Stimulated activated naive B cell treated with anti-CD40 and anti-IgM and Interleukin-4, amounts not matched to agents 10 μg/mL and 1 μg/mL and 100 μg/mL, for 72 hours (primary cell): ENCODE data around the gene TNFAIP2.
"Not testable (repeated sequence)": the region's sequence is repeated elsewhere in the genome, so short reads cannot be mapped to it uniquely, and the experiment has no call there.

Experiments
- ATAC-seq, 2 donors: fragments of 150-1000 bp; cut with Tn5 transposase; replicated peaks; 2 replicates each; pipeline ENCODE4 v1.10.0; 2021; ENCODE audit warnings: moderate library complexity in 1 of 2
- DNase-seq: peaks from one replicate; pipeline ENCODE4 v3.0.0; 2021
- H3K27ac Mint-ChIP-seq: one replicate; pipeline ENCODE4 v1.8.0; 2022; ENCODE audit warnings: mild to moderate bottlenecking, mixed read lengths
- H3K27me3 Mint-ChIP-seq, 2 donors: one replicate each; pipeline ENCODE4 v1.8.0; 2022; ENCODE audit warnings: mixed read lengths in 2 of 2
- H3K36me3 Mint-ChIP-seq, 2 donors: one replicate each; pipeline ENCODE4 v1.8.0; 2022; ENCODE audit warnings: mixed read lengths in 2 of 2, mild to moderate bottlenecking in 1 of 2
- H3K4me1 Mint-ChIP-seq, 2 donors: one replicate each; pipeline ENCODE4 v1.8.0; 2022; ENCODE audit warnings: mixed read lengths in 2 of 2, mild to moderate bottlenecking in 1 of 2
- H3K4me3 Mint-ChIP-seq, 2 donors: one replicate each; pipeline ENCODE4 v1.8.0; 2022; ENCODE audit warnings: mild to moderate bottlenecking in 2 of 2, mixed read lengths in 2 of 2, moderate library complexity in 1 of 2
- H3K9me3 Mint-ChIP-seq, 2 donors: one replicate each; pipeline ENCODE4 v1.8.0; 2022; ENCODE audit warnings: mixed read lengths in 2 of 2, mild to moderate bottlenecking in 1 of 2

TNFAIP2 gene

DNA sequence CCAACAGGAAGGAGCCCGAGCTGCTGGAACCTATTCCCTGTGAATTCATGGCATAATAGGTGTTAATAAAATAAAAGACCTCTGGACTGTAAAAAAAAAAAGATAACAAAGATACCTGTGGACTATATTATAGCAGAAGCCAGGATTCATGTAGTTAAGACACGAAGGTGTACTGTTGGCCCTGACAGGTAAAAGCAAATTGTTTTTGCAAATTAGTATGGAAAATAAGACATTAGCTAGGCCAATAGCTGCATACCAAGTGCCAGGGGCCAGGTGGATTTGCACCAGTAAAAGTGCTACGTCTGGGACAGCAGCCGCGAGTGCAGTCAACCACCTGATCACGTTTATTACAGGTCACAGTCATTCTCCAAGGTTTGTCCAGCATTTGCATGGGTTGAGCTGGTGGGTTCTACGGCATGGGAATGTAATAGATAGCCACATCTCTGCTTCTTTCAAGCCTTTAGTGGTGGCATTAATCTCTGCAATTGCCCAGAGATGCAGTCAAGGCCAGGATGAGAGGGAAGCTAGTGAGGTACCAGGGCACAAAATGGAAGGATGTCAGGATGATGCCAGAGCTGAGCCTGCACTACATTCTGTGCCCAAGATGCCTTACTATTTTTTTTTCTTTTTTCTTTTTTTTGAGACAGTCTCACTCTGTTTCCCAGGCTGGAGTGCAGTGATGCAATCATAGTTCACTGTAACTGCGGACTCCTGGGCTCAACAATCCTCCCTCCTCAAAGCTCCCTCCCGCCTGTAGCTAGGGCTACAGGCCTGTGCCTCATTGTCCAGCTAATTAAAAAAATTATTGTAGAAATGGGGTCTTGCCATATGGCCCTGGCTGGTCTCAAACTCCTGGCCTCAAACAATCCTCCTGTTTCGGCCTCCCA lies 26.3 kb downstream of the TNFAIP2 start:
- no peaks in the 10 kb centered on the region for H3K4me1 Mint-ChIP-seq
- H3K27ac Mint-ChIP-seq = no peak overlapping the region
- H3K27me3 Mint-ChIP-seq = peaks cover 15 to 43% of the 10 kb centered on the region in 2 donors
- no peak overlapping the region for H3K4me3 Mint-ChIP-seq
- H3K36me3 Mint-ChIP-seq = no peaks in the 10 kb centered on the region
- ATAC-seq (no peak), DNase-seq (no peak)
- H3K9me3 Mint-ChIP-seq = no peaks in the 10 kb centered on the region

DNA sequence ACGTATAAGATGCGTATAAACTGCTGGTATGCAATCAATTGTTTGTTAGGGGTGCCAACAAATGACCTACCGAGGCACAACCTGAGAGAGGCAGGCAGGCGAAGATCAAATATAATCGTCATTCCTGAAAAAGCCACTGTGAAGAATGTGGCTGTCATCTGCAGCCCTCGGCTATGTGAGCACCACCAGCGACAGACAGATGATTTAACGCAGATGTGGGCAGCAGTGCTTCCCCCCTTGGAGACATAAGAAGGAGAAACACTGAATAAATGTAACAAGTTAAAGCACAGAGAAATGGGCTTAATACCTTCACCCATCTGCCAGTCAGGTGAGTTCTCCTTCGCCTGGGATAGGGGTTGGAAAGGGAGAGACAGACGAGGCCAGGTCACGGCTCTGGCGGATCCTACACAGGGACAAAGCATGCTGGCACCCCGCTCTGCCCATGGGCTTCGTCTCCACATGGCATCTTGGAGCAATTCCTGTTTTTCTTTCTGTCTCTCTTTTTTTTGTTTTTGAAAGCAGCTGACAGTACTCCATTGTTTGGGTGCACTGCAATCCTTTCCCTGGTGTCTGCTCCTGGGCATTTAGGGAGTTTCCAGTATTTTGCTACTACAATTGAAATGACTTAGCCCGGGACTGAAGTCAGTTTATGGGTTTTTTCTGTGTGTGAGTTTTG lies 28.1 kb downstream of the TNFAIP2 start:
- H3K27ac Mint-ChIP-seq = no peak overlapping the region
- no peaks in the 10 kb centered on the region for H3K4me1 Mint-ChIP-seq
- no peaks in the 10 kb centered on the region for H3K36me3 Mint-ChIP-seq
- no peak for DNase-seq
- ATAC-seq = no peak
- no peaks in the 10 kb centered on the region for H3K9me3 Mint-ChIP-seq
- H3K27me3 Mint-ChIP-seq = peaks cover 9 to 34% of the 10 kb centered on the region in 2 donors
- no peak overlapping the region for H3K4me3 Mint-ChIP-seq

DNA sequence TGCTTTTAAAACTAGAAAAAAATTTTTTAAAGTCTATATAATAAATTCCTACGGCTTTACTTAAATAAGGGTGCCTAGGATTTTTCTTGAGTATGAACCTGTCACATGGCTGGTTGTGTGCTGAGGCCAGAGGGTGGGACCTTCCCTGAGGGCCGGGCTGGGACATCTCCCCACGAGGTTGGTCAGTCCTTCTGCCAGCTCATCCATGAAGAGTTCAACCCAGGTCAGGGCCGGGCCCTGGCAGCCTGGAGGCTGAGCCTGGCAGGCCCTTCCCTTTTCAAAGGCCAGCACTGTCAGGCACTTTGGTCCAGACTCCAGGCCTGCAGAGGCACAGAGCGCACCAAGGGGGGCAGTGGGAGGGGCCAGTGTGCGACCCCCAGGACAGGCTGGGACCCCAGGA lies 31.7 kb downstream of the TNFAIP2 start:
- Mint-ChIP-seq H3K4me3 (no peak overlapping the region), H3K27me3 (peaks cover 10 to 25% of the 10 kb centered on the region in 2 donors)

DNA sequence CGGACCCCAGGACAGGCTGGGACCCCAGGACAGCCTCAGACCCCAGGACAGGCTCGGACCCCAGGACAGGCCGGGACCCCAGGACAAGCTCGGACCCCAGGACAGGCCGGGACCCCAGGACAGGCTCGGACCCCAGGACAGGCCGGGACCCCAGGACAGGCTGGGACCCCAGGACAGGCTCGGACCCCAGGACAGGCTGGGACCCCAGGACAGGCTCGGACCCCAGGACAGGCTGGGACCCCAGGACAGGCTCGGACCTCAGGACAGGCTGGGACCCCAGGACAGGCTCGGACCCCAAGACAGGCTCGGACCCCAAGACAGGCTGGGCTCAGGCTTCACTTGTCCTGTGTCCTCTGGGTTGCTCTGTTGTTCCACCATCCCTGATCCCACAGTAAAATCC lies 32.2 kb downstream of the TNFAIP2 start:
- H3K4me3 Mint-ChIP-seq, ATAC-seq, H3K27ac Mint-ChIP-seq, H3K4me1 Mint-ChIP-seq, H3K9me3 Mint-ChIP-seq, DNase-seq, H3K36me3 Mint-ChIP-seq: not testable (repeated sequence)
- H3K27me3 Mint-ChIP-seq = peaks cover 10 to 25% of the 10 kb centered on the region in 2 donors

More for the DNA sequence above, 31.7 kb downstream of the TNFAIP2 start:
- ATAC-seq (no peak), DNase-seq (no peak)
- Mint-ChIP-seq H3K36me3 (no peaks in the 10 kb centered on the region), H3K4me1 (no peaks in the 10 kb centered on the region), H3K27ac (no peak overlapping the region), H3K9me3 (no peaks in the 10 kb centered on the region)

DNA sequence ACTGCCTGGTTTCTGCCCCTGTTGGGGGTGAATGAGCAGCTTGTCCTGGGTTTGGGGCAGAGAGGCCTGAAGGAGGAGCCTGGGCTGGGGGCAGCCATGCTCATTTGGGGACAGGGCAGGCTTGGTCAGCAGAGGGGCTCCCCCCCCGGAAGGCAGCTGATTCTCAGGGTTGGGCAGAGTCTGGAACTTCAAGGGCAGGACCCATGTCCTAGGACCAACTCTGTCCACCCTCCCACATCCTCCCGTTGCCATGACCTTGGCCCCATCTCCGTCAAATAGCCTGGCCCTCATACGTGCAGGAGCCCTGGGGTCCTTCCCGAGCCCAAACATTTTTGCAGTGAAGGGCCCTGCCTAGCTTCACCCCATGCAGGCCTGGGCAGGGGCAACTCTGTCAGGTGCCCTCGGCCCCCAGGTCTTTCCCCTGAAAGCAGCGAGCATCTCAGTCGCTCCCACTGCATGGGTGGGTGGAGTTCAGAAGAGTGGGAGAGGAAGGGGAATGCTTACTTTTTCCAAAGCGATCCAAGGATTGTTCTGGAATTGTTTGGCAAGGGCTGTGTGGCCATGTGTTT lies 32.6 kb downstream of the TNFAIP2 start:
- H3K36me3 Mint-ChIP-seq = no peaks in the 10 kb centered on the region
- peaks cover 13 to 29% of the 10 kb centered on the region in 2 donors for H3K27me3 Mint-ChIP-seq
- no peaks in the 10 kb centered on the region for H3K4me1 Mint-ChIP-seq
- no peaks in the 10 kb centered on the region for H3K9me3 Mint-ChIP-seq
- no peak overlapping the region for H3K4me3 Mint-ChIP-seq
- ATAC-seq (no peak), DNase-seq (no peak)
- no peak overlapping the region for H3K27ac Mint-ChIP-seq

DNA sequence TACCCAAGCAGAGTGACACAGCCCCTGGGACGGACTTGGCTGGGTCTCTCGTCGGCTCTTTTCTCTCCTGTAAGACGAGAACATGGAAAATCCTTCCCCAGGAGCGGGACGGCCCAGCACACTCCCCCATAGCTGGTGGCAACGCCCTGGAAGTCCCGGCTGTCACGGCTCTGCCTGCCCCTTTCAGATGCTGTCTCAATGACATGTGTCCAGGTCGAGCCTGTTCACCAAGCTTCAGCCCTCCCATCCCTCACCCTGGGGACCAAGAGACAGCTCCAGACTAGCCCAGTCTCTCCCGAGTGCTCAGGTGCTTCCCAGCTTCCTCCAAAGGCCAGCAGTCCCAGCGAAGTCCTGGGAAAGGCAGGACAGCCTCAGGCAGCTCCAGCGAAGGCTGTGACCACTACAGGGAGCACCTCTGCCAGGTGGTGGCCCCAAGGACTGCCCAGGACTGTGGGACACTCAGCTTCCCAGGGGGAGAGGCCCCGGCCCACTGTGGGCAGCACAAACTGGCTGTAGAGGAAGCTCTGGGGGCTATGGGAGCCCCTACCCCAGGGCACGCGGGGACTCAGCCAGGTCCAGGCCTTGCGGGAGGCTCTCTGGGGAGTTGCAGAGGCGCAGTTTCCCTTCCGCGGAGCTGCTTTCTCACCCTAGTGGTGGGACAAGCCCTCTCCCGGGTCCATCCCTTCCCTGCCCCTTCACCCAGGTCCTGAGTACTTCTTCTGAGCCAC lies 33.6 kb downstream of the TNFAIP2 start:
- DNase-seq (no peak), ATAC-seq (no peak)
- Mint-ChIP-seq H3K4me1 (no peaks in the 10 kb centered on the region), H3K27me3 (peaks cover 15 to 22% of the 10 kb centered on the region in 2 donors), H3K9me3 (no peaks in the 10 kb centered on the region), H3K27ac (no peak overlapping the region), H3K36me3 (no peaks in the 10 kb centered on the region), H3K4me3 (no peak overlapping the region)

DNA sequence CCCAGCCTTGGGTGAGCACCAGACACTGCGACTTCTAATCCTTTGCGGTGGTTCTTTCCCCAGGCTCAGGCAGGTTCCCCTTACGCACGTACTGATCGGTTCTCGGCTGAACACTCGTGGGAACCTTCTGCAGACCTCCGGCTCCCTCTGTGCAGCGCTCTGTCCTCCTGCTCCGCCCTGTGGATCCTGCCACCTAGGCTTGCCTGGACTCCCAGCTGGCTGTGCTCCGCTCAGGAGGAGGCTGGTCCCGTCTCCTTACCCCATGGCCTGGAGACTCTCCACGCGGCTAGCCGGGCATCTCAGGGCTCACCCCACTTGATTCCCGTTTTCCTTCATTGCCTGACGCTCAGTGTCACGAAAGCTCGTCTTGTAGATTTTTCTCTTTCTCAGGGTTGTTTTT lies 34.7 kb downstream of the TNFAIP2 start:
- H3K4me3 Mint-ChIP-seq = no peak overlapping the region
- DNase-seq = no peak

DNA sequence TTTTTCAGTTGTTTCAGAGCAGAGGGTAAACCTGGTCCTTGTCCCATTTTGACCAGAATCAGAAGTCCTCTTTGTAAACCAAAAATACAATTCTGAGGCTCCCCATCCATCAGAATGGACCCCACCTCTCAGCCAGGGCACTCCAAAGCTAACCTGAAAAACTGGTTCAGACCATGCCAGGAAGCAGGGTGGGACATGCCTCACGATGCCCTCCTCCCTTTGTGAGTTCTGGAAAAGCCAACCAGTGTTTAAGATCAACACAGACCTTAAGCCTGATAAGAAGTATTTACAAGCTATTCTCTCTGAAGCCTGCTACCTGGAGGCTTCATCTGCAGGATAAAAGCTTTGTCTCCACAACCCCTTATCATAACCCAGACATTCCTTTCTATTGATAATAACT lies 35.4 kb downstream of the TNFAIP2 start:
- Mint-ChIP-seq H3K4me1 (no peaks in the 10 kb centered on the region), H3K9me3 (no peaks in the 10 kb centered on the region), H3K27ac (no peak overlapping the region), H3K36me3 (no peaks in the 10 kb centered on the region), H3K4me3 (no peak overlapping the region), H3K27me3 (peaks cover 27% of the 10 kb centered on the region in 2 donors)
- no peak for DNase-seq
- ATAC-seq = no peak

More for the DNA sequence above, 34.7 kb downstream of the TNFAIP2 start:
- H3K27ac Mint-ChIP-seq = no peak overlapping the region
- peaks cover 20 to 22% of the 10 kb centered on the region in 2 donors for H3K27me3 Mint-ChIP-seq
- H3K4me1 Mint-ChIP-seq = no peaks in the 10 kb centered on the region
- no peaks in the 10 kb centered on the region for H3K9me3 Mint-ChIP-seq
- ATAC-seq = no peak
- no peaks in the 10 kb centered on the region for H3K36me3 Mint-ChIP-seq

DNA sequence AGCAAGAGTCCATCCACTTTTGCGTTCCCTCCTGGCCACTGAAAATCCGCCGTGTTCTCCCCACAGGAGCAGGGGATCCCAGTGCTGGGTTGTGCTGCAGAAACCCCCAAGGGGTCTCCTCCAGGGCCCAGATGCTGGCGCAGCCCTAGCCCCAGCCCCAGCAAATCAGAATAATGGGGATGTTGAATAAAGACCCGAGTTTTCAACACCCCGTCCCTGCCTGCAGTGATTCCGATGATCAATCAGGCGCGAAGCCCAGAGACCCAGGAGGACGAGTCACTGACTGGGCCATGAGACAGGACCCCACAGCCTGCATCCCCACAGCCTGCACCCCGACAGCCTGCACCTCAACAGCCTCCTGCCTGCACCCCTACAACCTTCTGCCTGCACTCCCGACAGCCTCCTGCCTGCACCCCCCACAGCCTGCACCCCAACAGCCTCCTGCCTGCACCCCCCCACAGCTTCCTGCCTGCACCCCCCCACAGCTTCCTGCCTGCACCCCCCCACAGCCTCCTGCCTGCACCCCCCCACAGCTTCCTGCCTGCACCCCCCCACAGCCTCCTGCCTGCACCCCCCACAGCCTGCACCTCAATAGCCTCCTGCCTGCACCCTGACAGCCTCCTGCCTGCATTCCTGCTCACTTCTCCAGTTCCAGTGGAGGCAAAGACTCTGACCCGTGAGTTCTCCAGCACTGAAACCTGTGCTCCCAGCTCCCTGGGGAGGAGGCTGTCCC lies 37.2 kb downstream of the TNFAIP2 start:
- Mint-ChIP-seq H3K36me3 (no peaks in the 10 kb centered on the region), H3K9me3 (no peaks in the 10 kb centered on the region), H3K4me3 (no peak overlapping the region), H3K27ac (peak overlapping the region; percentile 42), H3K4me1 (no peaks in the 10 kb centered on the region), H3K27me3 (peaks cover 36 to 45% of the 10 kb centered on the region in 2 donors)
- ATAC-seq = no peak
- no peak for DNase-seq

DNA sequence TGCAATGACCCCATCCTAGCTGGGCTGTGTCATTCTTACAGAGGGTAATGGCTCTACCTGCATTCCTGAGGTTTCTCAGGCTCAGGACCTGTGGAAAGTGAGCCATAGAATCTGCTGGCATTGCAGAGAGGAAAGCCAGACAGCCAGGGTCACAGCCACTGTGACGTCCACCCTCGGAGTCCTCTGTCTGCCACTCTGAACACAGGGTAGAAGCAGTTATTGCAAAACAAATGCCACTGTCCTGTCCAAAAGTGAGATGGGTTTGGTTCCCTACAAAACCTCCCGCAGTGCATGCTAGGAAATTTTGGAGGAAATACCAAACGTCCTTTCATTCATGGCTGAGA lies 37.8 kb downstream of the TNFAIP2 start:
- H3K27ac Mint-ChIP-seq = peak overlapping the region; percentile 42
- ATAC-seq (no peak), DNase-seq (no peak)
- H3K27me3 Mint-ChIP-seq = peaks cover 40 to 48% of the 10 kb centered on the region in 2 donors
- H3K4me1 Mint-ChIP-seq = no peaks in the 10 kb centered on the region
- no peak overlapping the region for H3K4me3 Mint-ChIP-seq
- H3K9me3 Mint-ChIP-seq = no peaks in the 10 kb centered on the region
- H3K36me3 Mint-ChIP-seq = no peaks in the 10 kb centered on the region

DNA sequence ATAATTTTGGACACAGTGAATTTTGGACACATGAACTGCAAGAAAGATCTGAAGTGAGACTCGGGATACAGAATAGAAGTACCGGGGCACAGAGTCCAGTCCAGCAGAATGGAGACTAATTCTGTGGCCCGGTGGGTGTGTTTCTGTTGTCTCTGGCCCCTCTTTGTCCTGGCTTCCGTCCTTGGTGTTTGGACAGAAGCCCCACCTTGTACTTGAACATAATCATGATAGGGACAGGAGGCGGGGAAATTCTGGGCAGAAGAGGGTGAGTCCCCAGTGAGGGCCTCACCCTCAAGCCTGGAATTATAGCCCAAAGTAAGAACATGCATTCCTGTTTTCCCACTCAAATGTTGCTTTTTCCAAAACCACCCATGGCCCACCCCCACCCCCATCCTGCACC lies 39.9 kb downstream of the TNFAIP2 start:
- H3K36me3 Mint-ChIP-seq = no peaks in the 10 kb centered on the region
- no peaks in the 10 kb centered on the region for H3K4me1 Mint-ChIP-seq
- H3K4me3 Mint-ChIP-seq = no peak overlapping the region
- H3K27me3 Mint-ChIP-seq = peaks cover 37 to 47% of the 10 kb centered on the region in 2 donors
- no peak overlapping the region for H3K27ac Mint-ChIP-seq
- no peak for DNase-seq
- H3K9me3 Mint-ChIP-seq = peaks cover 0 to 1% of the 10 kb centered on the region in 2 donors
- ATAC-seq = no peak

DNA sequence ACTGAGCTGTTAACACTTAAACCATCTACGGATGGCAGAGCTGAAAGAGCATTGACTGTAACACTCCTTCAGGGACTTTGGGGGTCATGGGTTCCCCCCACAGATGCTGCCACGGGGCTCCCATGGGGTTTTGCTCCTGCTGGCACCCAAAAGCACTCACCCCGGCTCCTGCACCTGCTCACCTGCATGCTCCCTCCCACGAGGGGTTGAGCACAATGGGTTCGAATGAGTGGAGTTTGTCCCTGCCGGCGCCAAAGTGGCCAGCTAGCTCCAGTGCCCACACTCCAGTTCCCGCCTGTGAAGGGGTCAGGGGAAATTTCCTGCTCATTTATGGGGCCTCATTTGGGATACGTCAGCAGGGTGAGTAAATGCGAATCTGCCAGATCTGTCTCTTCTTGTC lies 40.7 kb downstream of the TNFAIP2 start:
- no peaks in the 10 kb centered on the region for H3K4me1 Mint-ChIP-seq
- no peak overlapping the region for H3K4me3 Mint-ChIP-seq
- H3K27me3 Mint-ChIP-seq = peaks cover 34 to 42% of the 10 kb centered on the region in 2 donors
- no peaks in the 10 kb centered on the region for H3K36me3 Mint-ChIP-seq
- H3K27ac Mint-ChIP-seq = no peak overlapping the region
- ATAC-seq (no peak), DNase-seq (no peak)
- peaks cover 0 to 1% of the 10 kb centered on the region in 2 donors for H3K9me3 Mint-ChIP-seq

DNA sequence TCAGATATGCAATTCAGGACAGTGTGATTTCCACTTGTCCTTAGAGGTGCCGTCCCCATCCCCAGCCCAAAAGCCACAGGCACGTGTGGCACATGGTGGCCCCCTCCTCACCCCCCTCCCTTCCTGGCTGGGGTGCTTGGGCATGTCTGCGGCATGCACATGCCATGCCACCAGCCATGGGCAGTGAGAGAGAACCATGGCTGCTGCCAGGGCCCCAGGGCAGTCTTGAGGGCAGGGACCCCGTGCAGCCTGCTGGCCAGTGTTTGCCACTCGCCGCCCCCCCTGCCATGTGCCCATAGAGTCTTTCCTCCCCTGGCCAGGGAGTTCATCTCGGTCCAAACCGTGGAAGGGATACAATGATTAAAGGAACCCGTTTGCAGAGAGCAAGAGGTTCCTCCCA lies 41.5 kb downstream of the TNFAIP2 start:
- ATAC-seq = no peak
- no peaks in the 10 kb centered on the region for H3K36me3 Mint-ChIP-seq
- no peaks in the 10 kb centered on the region for H3K4me1 Mint-ChIP-seq
- H3K27ac Mint-ChIP-seq = no peak overlapping the region
- no peak for DNase-seq
- H3K4me3 Mint-ChIP-seq = no peak overlapping the region
- H3K9me3 Mint-ChIP-seq = peaks cover 0 to 1% of the 10 kb centered on the region in 2 donors
- H3K27me3 Mint-ChIP-seq = peaks cover 34 to 42% of the 10 kb centered on the region in 2 donors

DNA sequence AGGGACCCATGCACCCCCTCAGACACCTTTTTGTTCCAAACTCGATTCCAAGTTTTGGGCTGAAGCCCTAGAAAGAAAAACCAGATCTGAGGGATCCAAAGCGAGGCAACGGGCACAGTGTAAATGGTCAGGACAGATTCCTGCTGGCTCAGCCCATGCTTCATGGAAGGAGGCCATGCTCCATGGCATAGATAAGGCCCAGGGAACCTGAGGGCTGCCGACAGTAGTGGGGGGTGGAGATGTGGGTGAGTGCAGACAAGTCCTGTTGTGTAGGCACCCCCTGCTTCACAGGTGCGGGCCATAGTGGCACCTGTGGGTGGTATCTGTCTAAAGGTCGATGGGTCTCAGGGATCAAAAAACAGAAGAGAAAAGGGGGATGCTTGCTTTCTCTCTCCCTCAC lies 42.1 kb downstream of the TNFAIP2 start:
- DNase-seq (no peak), ATAC-seq (no peak)
- Mint-ChIP-seq H3K27ac (no peak overlapping the region), H3K36me3 (peaks cover 1 to 3% of the 10 kb centered on the region in 2 donors), H3K27me3 (peaks cover 39 to 45% of the 10 kb centered on the region in 2 donors), H3K9me3 (peaks cover 4 to 6% of the 10 kb centered on the region in 2 donors), H3K4me1 (no peaks in the 10 kb centered on the region), H3K4me3 (no peak overlapping the region)
